Measurements from ENCODE around the gene RBM20.

- TF ChIP-seq EP300 (IDR thresholded peaks at IDR 0.05) (no peak), CTCF (IDR thresholded peaks at IDR 0.05) (no peak)
Measured at GRCh38 chr10:110613996-110614495, 30.1 kb upstream of the RBM20 start.

Data from suprapubic skin (tissue), 3 donors.